Endothelial cell (in vitro differentiated cells): ENCODE data around the gene MLF2. TPM values are rescaled to one million over a fixed set of nuclear protein-coding genes. Genes with fewer than 3 reads are reported as not detected.
"Not testable (repeated sequence)": the region's sequence is repeated elsewhere in the genome, so short reads cannot be mapped to it uniquely, and the experiment has no call there.

ENCODE experiments used
- DNase-seq: peaks from one replicate; pipeline ENCODE4 v3.0.0; 2021; ENCODE audit warnings: low spot score
- H3K27ac Mint-ChIP-seq: one replicate; pipeline ENCODE4 v1.8.0; 2021; ENCODE audit warnings: mixed read lengths, inconsistent platforms; ENCODE audit not compliant: unreplicated experiment
- H3K27me3 Mint-ChIP-seq: one replicate; pipeline ENCODE4 v1.8.0; 2021; ENCODE audit warnings: mild to moderate bottlenecking, moderate library complexity, mixed read lengths, inconsistent platforms; ENCODE audit not compliant: unreplicated experiment
- H3K36me3 Mint-ChIP-seq: one replicate; pipeline ENCODE4 v1.8.0; 2021; ENCODE audit warnings: mild to moderate bottlenecking, low read depth, mixed read lengths, inconsistent platforms; ENCODE audit not compliant: unreplicated experiment
- H3K4me1 Mint-ChIP-seq: one replicate; pipeline ENCODE4 v1.8.0; 2021; ENCODE audit warnings: mild to moderate bottlenecking, mixed read lengths, inconsistent platforms; ENCODE audit not compliant: unreplicated experiment
- H3K4me3 Mint-ChIP-seq: one replicate; pipeline ENCODE4 v1.8.0; 2021; ENCODE audit warnings: mild to moderate bottlenecking, mixed read lengths, inconsistent platforms; ENCODE audit not compliant: unreplicated experiment
- H3K9me3 Mint-ChIP-seq: one replicate; pipeline ENCODE4 v1.8.0; 2021; ENCODE audit warnings: mixed read lengths, inconsistent platforms; ENCODE audit not compliant: unreplicated experiment
- CTCF ChIP-seq: fragments of 200-600 bp; sonication (generic); IDR thresholded peaks from one replicate; pipeline ENCODE4 v1.5.0; 2021; ENCODE audit warnings: antibody characterized with exemption; ENCODE audit not compliant: unreplicated experiment
- total RNA-seq: library from RNA; stranded (reverse); fragmentation: NEBNext Ultra II Directional; extraction: Animal tissue kit (Norgen Biotek cat#: 25700); gene quantifications from one replicate; pipeline ENCODE4 v1.2.1, GENCODE V29; 2021; ENCODE audit not compliant: unreplicated experiment

Gene MLF2
- total RNA-seq, 1 donor from 2014 or later: 118 TPM

DNA sequence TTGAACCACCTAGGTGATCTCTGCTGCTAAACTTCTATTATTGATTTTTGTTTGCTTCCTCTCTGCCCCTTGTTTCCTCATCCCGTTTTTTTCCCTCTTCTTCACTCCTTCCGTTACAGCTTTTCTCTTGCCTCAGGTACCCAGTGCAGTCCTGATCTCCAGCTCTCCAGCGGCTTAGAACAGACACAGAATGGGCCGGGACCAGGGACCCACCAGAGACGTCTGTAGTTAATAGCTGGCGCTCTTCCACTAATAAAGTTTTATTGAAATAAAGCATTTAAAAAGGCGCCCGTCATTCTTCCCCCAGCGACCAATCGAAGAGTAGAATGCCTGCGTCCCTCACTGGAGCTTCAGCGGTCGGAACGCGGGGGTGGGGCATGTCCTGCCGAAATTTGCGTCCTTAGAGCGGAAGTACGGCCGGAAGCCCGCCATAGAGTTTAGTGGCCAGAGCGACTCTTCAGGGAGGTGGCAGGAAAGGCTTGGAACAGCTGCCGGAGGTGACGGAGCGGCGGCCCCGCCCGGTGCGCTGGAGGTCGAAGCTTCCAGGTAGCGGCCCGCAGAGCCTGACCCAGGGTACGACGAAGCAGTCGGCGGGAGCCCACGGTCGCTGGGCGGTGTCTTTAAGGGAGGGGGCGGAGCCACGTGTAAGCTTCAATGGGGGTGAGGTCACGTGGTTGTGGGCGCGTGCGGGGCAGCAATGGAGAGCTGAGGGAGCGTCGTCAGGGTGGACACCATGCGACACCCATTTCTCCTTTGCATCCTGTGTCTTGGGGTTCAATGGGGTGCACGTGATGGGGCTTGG, 29.1 kb downstream of the MLF2 start, which contains the start of gene COPS7A:
Gene COPS7A (plus strand): TSS at position 440 of the 802 bp plus-strand sequence. CDS start 611 bp downstream, outside the sequence.
- TF ChIP-seq CTCF: no peak
- peaks cover 26% of the 10 kb centered on the region for H3K4me1 Mint-ChIP-seq
- peak within 1 kb of the TSS; percentile 94 for H3K4me3 Mint-ChIP-seq
- no peaks in the 10 kb centered on the region for H3K9me3 Mint-ChIP-seq
- peak; percentile 92 for DNase-seq
- peaks cover 5% of the 10 kb centered on the region for H3K27me3 Mint-ChIP-seq
- H3K36me3 Mint-ChIP-seq: peaks cover 9% of the 10 kb centered on the region
- H3K27ac Mint-ChIP-seq: peak within 1 kb of the TSS; percentile 99

DNA sequence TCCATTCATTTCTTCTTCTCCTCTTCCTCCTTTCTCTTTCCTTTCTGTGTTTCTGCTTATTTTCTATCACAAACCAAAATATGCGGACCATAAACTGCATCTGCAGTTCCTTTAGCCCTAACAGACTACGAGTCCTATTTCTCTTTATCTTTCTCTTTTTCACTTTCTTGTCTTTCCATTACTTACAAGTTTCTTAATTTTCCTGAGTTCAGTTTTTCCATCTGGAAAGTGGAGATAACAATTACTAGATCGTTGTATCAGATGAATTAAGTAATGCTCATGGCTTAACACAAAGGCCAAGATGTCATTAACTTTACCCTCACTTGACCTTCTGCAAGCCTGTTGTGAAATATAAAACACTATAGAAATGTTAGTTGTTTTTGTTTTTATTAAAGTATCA, 30.1 kb downstream of the MLF2 start:
- Mint-ChIP-seq H3K9me3 (no peaks in the 10 kb centered on the region), H3K36me3 (peaks cover 6% of the 10 kb centered on the region), H3K27ac (peak overlapping the region; percentile 99), H3K4me3 (peak overlapping the region; percentile 94), H3K27me3 (peaks cover 5% of the 10 kb centered on the region), H3K4me1 (peaks cover 26% of the 10 kb centered on the region)
- no peak for TF ChIP-seq CTCF
- no peak for DNase-seq

DNA sequence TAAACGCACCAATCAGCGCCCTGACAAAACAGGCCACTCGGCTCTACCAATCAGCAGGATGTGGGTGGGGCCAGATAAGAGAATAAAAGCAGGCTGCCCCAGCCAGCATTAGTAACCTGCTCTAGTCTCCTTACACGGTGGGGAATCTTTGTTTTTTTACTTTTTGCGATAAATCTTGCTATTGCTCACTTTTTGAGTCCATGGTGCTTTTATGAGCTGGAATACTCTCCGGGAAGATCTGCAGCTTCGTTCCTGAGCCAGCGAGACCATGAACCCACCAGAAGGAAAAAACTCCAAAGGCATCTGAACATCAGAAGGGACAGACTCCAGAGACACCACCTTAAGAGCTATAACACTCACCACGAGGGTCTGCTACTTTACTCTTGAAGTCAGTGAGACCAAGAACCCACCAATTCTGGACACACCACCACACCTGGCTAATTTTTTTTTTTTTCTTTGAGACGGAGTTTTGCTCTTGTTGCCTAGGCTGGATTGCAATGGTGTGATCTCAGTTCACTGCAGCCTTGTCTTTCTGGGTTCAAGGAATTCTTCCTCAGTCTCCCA, 36.0 kb downstream of the MLF2 start:
- no peak overlapping the region for H3K4me3 Mint-ChIP-seq
- H3K36me3 Mint-ChIP-seq: no peaks in the 10 kb centered on the region
- H3K9me3 Mint-ChIP-seq: no peaks in the 10 kb centered on the region
- H3K4me1 Mint-ChIP-seq: peaks cover 4% of the 10 kb centered on the region
- peaks cover 2% of the 10 kb centered on the region for H3K27me3 Mint-ChIP-seq
- DNase-seq: no peak
- TF ChIP-seq CTCF: no peak
- no peak overlapping the region for H3K27ac Mint-ChIP-seq

DNA sequence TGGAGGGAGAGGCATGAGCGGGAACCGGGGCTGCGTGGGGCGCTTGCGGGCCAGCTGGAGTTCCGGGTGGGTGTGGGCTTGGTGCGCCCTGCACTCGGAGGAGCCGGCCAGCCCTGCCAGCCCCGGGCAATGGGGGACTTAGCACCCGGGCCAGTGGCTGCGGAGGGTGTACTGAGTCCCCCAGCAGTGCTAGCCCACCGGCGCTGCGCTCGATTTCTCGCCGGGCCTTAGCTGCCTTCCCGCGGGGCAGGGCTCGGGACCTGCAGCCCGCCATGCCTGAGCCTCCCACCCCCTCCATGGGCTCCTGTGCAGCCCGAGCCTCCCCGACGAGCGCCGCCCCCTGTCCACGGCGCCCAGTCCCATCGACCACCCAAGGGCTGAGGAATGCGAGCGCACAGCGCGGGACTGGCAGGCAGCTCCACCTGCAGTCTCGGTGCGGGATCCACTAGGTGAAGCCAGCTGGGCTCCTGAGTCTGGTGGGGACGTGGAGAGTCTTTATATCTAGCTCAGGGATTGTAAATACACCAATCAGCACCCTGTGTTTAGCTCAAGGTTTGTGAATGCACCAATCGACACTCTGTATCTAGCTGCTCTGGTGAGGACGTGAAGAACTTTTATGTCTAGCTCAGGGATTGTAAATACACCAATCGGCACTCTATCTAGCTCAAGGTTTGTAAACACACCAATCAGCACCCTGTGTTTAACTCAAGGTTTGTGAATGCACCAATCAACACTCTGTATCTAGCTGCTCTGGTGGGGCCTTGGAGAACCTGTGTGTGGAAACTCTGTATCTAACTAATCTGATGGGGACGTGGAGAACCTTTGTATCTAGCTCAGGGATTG, 36.7 kb downstream of the MLF2 start:
- H3K9me3 Mint-ChIP-seq, H3K4me3 Mint-ChIP-seq, H3K36me3 Mint-ChIP-seq, H3K27ac Mint-ChIP-seq, H3K27me3 Mint-ChIP-seq, H3K4me1 Mint-ChIP-seq, DNase-seq: not testable (repeated sequence)

DNA sequence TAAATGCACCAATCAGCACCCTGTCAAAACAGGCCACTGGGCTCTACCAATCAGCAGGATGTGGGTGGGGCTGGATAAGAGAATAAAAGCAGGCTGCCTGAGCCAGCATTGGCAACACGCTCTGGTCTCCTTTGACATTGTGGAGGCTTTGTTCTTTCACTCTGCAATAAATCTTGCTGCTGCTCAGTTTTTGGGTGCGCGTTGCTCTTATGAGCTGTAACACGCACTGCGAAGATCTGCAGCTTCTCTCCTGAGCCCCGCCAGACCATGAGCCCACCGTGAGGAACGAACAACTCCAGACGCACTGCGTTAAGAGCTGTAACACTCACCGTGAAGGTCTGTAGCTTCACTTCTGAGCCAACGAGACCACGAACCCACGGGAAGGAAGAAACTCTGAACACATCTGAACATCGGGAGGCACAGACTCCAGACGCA, 44.0 kb downstream of the MLF2 start:
- TF ChIP-seq CTCF: no peak
- no peak for DNase-seq
- H3K27ac Mint-ChIP-seq: no peak overlapping the region
- H3K27me3 Mint-ChIP-seq: peaks cover 4% of the 10 kb centered on the region
- no peak overlapping the region for H3K4me3 Mint-ChIP-seq
- H3K36me3 Mint-ChIP-seq: no peaks in the 10 kb centered on the region
- H3K9me3 Mint-ChIP-seq: no peaks in the 10 kb centered on the region
- H3K4me1 Mint-ChIP-seq: no peaks in the 10 kb centered on the region

DNA sequence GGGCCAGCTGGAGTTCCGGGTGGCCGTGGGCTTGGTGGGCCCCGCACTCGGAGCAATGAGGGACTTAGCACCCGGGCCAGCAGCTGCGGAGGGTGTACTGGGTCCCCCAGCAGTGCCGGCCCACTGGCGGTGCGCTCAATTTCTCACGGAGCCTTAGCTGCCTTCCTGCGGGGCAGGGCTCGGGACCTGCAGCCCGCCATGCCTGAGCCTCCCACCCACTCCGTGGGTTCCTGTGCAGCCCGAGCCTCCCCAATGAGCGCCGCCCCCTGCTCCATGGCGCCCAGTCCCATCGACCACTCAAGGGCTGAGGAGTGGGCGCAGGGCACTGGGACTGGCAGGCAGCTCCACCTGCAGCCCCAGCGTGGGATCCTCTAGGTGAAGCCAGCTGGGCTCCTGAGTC, 44.6 kb downstream of the MLF2 start:
- H3K4me1 Mint-ChIP-seq, H3K27ac Mint-ChIP-seq, H3K4me3 Mint-ChIP-seq, H3K27me3 Mint-ChIP-seq, H3K9me3 Mint-ChIP-seq, DNase-seq, H3K36me3 Mint-ChIP-seq: not testable (repeated sequence)
